Vagina (tissue), 2 donors: ENCODE measurements around the gene TPGS2. TPM values are rescaled to one million over a fixed set of nuclear protein-coding genes. Genes with fewer than 3 reads are reported as not detected.

Experiments used
- DNase-seq, 2 donors: peaks; one replicate each; pipeline ENCODE4 v3.0.0-alpha.2; 2017; ENCODE audit errors: extremely low spot score in 2 of 2
- H3K27ac ChIP-seq: fragments of 200-600 bp; sonication (generic); one replicate; pipeline ENCODE4 v1.5.1; 2019
- H3K27me3 ChIP-seq: fragments of 200-600 bp; sonication (generic); one replicate; pipeline ENCODE4 v1.5.1; 2019
- H3K36me3 ChIP-seq, 2 donors: fragments of 200-600 bp; sonication (generic); one replicate each; pipeline ENCODE4 v1.5.1; 2017 to 2019
- H3K4me1 ChIP-seq: fragments of 200-600 bp; sonication (generic); one replicate; pipeline ENCODE4 v1.5.1; 2019
- H3K4me3 ChIP-seq, 2 donors: fragments of 200-600 bp; sonication (generic); 1 replicate in 1 of 2; 2 replicates in 1 of 2; pipeline ENCODE4 v1.5.1; 2016 to 2019
- H3K9me3 ChIP-seq: fragments of 200-600 bp; sonication (generic); one replicate; pipeline ENCODE4 v1.5.1; 2019
- POLR2A ChIP-seq, 2 donors: fragments of 450-650 bp; IDR thresholded peaks; one replicate each; pipeline ENCODE4 v1.6.1; 2017; ENCODE audit warnings: antibody characterized with exemption in 2 of 2, mild to moderate bottlenecking in 2 of 2, moderate library complexity in 2 of 2
- POLR2AphosphoS5 ChIP-seq, 2 donors: sonication (generic); formaldehyde crosslinking; IDR thresholded peaks; one replicate each; pipeline ENCODE4 v1.9.0; 2017; ENCODE audit warnings: antibody characterized with exemption in 2 of 2, mild to moderate bottlenecking in 2 of 2, low read depth in 1 of 2; ENCODE audit not compliant: insufficient read depth in 1 of 2
- intact Hi-C: fragments of 100-400 bp; cut with DNase I; formaldehyde crosslinking; loops from one replicate; pipeline ENCODE4 v1.15.1; 2023
- total RNA-seq: library from RNA; depleted of rRNA; stranded (reverse); fragments of >200 nt; gene quantifications from one replicate; pipeline ENCODE4 v1.2.3, GENCODE V29; 2016
- TF ChIP-seq, protein P1 (sequence below), 3 experiments: fragments of 450-650 bp in 2 of 3; fragments of 200-600 bp in 1 of 3; sonication (generic) in 1 of 3; IDR thresholded peaks; one replicate each; pipeline ENCODE4 v1.5.1; 2017 to 2019; ENCODE audit warnings: antibody characterized with exemption in 3 of 3, mild to moderate bottlenecking in 2 of 3, moderate library complexity in 2 of 3

TPGS2 gene
- total RNA-seq, 1 donor from 2014 or later = 171 TPM

DNA sequence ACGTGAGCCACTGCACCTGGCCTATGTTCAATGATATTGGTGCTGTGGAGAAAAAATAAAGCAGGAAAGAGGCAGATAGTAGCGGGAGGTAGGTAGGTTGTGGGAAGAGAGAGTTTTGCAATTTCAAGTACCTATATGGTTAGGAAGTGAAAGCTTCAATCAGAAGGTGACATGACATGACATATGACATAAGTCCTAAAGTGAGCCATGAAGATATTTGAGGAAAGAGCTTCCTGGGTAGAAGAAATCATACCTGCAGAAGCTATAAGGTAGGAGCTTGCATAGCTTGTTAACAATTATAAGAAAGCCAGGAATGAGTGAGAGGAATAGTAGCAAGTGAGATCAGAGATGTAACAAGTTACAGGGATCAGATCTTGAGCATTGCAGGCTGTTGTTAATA is 4.3 kb upstream of the TPGS2 start:
- Histone ChIP-seq H3K4me3 (no peak overlapping the region), H3K27me3 (no peaks in the 10 kb centered on the region), H3K27ac (no peak overlapping the region), H3K36me3 (peaks cover 0 to 9% of the 10 kb centered on the region in 2 donors), H3K9me3 (no peaks in the 10 kb centered on the region), H3K4me1 (peaks cover 23% of the 10 kb centered on the region)
- no peak for TF ChIP-seq POLR2A (IDR thresholded peaks at IDR 0.05)
- TF ChIP-seq, protein P1, sequence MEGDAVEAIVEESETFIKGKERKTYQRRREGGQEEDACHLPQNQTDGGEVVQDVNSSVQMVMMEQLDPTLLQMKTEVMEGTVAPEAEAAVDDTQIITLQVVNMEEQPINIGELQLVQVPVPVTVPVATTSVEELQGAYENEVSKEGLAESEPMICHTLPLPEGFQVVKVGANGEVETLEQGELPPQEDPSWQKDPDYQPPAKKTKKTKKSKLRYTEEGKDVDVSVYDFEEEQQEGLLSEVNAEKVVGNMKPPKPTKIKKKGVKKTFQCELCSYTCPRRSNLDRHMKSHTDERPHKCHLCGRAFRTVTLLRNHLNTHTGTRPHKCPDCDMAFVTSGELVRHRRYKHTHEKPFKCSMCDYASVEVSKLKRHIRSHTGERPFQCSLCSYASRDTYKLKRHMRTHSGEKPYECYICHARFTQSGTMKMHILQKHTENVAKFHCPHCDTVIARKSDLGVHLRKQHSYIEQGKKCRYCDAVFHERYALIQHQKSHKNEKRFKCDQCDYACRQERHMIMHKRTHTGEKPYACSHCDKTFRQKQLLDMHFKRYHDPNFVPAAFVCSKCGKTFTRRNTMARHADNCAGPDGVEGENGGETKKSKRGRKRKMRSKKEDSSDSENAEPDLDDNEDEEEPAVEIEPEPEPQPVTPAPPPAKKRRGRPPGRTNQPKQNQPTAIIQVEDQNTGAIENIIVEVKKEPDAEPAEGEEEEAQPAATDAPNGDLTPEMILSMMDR (IDR thresholded peaks at IDR 0.05) = no peak
- TF ChIP-seq POLR2AphosphoS5 (IDR thresholded peaks at IDR 0.05; ENCODE audit: insufficient read depth in 1 of 2, low read depth in 1 of 2) = no peak
- DNase-seq = no peak
- intact Hi-C loops = no loop called here

DNA sequence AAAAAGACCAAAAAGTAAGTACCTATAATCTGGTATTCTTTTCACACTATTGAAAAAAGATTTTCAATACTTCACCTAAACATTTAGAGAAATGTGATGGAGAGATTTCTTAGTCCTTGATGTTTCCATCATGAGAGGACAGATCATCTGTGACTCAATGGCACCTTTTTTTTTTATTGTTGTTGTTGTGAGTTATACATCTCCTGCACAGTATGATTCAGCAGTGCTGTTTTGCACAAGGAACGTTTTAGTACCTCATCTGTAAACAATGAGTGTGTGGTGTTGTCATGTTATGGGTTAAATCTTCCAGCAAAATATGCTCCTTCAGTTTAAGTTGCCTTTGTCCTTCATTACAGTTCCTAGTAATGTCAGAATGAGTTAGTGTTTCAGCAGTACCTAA is 2.3 kb upstream of the TPGS2 start:
- Histone ChIP-seq H3K4me1 (peaks cover 34% of the 10 kb centered on the region), H3K27me3 (no peaks in the 10 kb centered on the region), H3K9me3 (no peaks in the 10 kb centered on the region), H3K4me3 (no peak overlapping the region), H3K36me3 (no peaks in the 10 kb centered on the region), H3K27ac (no peak overlapping the region)
- TF ChIP-seq, protein P1 (IDR thresholded peaks at IDR 0.05) = no peak
- TF ChIP-seq POLR2AphosphoS5 (IDR thresholded peaks at IDR 0.05; ENCODE audit: insufficient read depth in 1 of 2, low read depth in 1 of 2) = no peak
- no peak for TF ChIP-seq POLR2A (IDR thresholded peaks at IDR 0.05)
- no peak for DNase-seq
- intact Hi-C loops = no loop called here

DNA sequence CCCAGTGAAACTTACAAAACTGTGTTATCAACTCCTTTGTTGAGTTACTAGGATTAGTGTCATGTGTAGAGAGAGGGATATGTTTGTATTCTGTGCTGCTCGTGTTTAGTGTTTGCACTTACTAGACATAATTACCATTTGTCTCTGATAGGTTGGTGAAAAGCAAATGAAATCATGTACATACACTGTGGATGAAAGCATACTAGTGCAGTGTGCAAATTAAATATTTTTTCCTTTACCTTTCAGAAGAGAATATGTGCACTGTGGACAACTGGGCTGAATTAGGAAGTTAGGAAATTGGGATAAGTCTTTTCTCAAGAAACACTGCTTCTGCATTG is 1.3 kb upstream of the TPGS2 start:
- Histone ChIP-seq H3K27me3 (no peaks in the 10 kb centered on the region), H3K4me3 (peak overlapping the region; percentile 81 to 95), H3K36me3 (no peaks in the 10 kb centered on the region), H3K4me1 (peaks cover 34% of the 10 kb centered on the region), H3K27ac (no peak overlapping the region), H3K9me3 (no peaks in the 10 kb centered on the region)
- no peak for DNase-seq
- TF ChIP-seq, protein P1 (IDR thresholded peaks at IDR 0.05) = no peak
- no peak for TF ChIP-seq POLR2A (IDR thresholded peaks at IDR 0.05)
- TF ChIP-seq POLR2AphosphoS5 (IDR thresholded peaks at IDR 0.05; ENCODE audit: insufficient read depth in 1 of 2, low read depth in 1 of 2) = no peak
- intact Hi-C loops = no loop called here

DNA sequence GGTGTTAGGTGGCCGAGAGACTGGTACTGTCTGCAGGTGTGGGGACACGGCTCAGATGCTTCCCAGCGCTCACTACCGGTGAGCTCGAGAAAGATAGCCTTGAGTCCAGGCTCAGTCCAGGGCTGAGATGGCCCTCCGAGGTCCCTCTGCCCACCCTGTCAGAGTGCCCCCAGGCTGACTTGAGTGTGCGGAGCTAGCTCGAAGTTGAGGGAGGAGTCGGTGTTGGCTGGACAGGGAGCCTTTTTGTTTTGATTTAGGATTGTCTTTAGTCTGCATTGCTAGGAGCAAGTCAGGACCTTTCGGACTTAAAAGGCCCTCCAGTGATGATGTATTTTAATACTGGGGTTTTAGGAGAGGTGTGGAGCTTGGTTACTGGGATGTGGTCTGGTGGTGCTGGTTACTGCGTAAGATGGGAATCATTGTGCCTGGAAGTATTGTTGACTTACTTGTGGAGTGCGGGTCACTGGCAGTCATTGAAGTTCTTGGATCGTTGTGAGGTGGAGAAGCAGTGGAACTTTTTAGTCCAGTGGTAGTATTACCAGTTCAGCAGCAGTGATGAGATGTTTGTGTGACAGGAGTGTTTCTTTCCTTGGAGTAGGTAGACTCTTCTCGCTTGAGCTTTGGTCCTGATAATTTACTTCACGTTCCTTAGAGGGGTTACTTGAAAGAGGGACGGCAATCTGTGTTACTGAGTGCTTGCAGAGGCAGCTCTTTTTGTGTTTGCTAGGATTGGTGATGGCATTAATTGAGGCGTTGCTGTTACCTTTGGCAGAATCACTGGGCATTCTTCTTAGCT is 758 bp upstream of the TPGS2 start:
- H3K4me1 ChIP-seq = peaks cover 34% of the 10 kb centered on the region
- H3K4me3 ChIP-seq = peak overlapping the region; percentile 81 to 95
- DNase-seq = no peak
- no peaks in the 10 kb centered on the region for H3K9me3 ChIP-seq
- H3K27ac ChIP-seq = peak overlapping the region; percentile 84
- no peaks in the 10 kb centered on the region for H3K36me3 ChIP-seq
- TF ChIP-seq POLR2AphosphoS5 (IDR thresholded peaks at IDR 0.05; ENCODE audit: insufficient read depth in 1 of 2, low read depth in 1 of 2) = no peak
- no peak for TF ChIP-seq POLR2A (IDR thresholded peaks at IDR 0.05)
- TF ChIP-seq, protein P1 (IDR thresholded peaks at IDR 0.05) = no peak
- H3K27me3 ChIP-seq = no peaks in the 10 kb centered on the region
- intact Hi-C loops = no loop called here

DNA sequence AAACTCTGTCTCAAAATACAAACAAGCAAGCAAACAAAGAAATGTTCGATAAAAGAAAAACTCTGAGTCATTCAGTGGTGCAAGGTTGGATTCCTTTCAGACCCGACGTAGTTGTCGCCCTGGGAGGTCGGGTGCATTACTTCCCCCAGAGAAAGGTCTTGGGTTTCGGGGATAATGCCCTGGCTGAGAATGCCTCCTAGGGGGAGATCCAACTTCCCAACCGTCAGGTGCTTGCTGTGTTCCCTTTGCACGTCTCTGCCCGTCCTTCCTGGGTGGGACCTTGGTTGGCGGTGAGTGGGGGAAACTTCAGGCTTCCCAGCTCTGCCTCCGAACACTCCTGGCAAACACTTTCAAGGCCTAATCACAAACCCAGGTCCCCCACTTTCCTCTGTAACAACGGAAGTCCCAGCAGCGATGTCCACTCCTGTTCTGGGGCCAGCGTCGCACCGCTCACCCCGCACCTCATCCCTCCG is 609 bp downstream of the TPGS2 start:
- Histone ChIP-seq H3K4me3 (peak overlapping the region; percentile 81 to 95), H3K9me3 (no peaks in the 10 kb centered on the region), H3K27me3 (no peaks in the 10 kb centered on the region), H3K4me1 (peaks cover 34% of the 10 kb centered on the region), H3K27ac (peak overlapping the region; percentile 84), H3K36me3 (no peaks in the 10 kb centered on the region)
- no peak for DNase-seq
- TF ChIP-seq, protein P1 (IDR thresholded peaks at IDR 0.05) = no peak
- TF ChIP-seq POLR2AphosphoS5 (IDR thresholded peaks at IDR 0.05; ENCODE audit: insufficient read depth in 1 of 2, low read depth in 1 of 2) (no peak), POLR2A (IDR thresholded peaks at IDR 0.05) (no peak)
- intact Hi-C loops = no loop called here
